NCI-H2171 treated with DMSO at 0.1 percent for 48 hours (cell line): ENCODE measurements around the gene KRT7.
"Not testable (repeated sequence)": the region's sequence is repeated elsewhere in the genome, so short reads cannot be mapped to it uniquely, and the experiment has no call there.

Experiments used
- DNase-seq: peaks from one replicate; lab custom pipeline; 2025; lab: John Stamatoyannopoulos, UW

KRT7 gene

GRCh38 chr12:52229836-52230343, 3.2 kb upstream of the KRT7 start:
- DNase-seq = no peak

GRCh38 chr12:52230364-52231281, 2.4 kb upstream of the KRT7 start:
- DNase-seq = no peak

DNA sequence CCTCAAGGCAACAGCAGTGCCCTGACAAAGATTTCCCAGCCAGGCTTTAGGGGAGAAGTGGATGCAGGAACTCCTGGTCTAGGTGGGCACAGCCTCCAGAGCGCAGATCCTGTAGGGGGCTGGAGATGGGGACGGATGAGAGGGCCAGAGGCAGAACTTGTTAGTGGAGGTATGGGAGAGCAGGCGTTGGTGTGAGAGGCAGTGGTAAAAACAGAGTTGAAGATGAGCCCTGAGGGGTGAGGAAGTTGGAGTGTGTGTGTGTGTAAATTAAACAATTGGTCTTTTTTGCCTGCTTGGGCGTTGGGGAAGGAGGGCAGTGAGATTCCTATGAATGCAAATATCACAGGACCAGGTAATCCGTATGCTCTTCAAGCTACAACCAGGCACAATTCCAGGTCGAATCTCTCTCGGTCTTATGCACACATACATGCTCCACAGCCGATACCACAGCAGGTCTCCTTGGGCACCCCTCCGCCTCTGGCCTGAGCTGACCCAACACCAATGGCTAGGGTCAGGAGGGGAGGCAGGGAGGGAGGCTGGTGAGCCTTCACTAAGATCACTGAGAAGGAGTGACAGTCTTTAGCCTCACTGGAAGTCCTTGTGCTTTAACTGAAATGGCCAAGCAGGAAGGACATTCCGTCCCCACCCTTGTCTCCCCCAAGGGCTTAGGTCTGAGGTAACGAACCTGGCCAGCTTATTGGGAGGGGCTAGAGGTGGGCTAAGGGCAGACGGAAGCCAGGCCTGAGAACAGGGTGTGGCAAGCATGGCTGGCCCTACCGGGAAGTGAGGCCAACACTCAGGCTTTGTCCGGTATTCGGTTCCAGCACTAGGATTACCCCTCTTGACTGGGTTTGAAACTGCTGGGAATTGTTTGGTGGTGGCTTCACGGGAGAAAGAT, 1.5 kb upstream of the KRT7 start:
- DNase-seq = no peak

GRCh38 chr12:52232203-52232673, 805 bp upstream of the KRT7 start:
- no peak for DNase-seq

DNA sequence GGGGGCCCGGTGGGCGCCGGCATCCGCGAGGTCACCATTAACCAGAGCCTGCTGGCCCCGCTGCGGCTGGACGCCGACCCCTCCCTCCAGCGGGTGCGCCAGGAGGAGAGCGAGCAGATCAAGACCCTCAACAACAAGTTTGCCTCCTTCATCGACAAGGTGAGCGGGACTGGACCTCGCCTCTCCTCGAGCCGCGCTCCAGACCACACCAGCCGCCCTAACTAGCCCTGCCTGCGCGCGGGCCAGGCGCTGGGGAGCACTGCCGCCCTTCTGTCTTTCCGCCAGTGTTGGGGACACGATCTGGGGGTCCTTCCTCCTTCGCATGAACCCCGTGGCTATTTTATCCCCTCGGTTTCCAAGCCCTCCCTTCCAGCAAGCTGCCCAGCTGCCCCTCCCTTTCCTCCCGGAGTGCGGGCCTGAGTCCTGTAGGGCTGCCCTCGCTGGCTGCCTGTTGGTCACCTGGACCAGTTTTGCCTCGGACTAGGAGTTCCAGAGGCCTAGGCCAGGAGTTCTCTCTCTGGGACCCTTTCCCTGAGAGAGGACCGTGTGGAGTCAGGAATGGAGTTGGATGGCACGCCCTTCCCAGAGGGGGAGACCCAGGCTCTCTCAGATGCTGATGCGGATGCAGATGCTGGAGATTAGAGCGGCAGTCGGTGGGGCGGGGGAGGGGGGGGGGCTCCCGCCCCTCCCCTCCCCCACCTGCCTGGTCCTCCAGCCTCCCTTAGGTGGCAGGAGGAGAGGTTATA, 592 bp downstream of the KRT7 start:
- no peak for DNase-seq

DNA sequence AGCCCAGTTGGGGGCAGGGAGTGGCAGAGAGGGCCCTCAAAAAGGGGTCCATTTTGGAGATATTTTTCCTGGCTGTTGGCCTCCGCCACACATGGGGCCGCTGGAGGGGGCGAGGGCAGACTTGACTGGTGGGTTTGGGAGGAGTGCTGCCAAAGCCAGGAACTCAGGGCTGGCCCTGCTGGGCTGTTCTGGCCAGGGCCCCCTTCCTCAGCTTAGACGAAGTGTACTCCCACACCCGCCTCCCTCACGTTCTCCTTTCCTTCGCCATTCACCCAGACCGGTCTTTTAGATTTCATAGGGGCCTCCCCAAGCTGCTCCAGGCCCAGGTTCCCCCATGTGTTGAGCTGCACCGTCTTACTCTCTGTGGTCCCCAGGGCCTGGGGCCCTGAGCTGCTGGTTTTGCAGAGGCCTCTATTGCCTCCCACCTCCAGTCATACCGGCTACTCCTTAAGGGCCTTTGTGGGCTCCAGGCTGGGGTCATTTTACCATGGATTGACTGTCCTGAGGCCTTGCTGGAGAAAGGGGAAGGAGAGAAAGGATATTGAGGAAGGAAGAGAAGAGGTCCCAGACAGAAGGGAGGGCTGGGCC, 1.3 kb downstream of the KRT7 start:
- no peak for DNase-seq

GRCh38 chr12:52235001-52235764, 2.1 kb downstream of the KRT7 start:
- no peak for DNase-seq

GRCh38 chr12:52235822-52236361, 2.8 kb downstream of the KRT7 start:
- DNase-seq = no peak

- DNase-seq = no peak
Observed at GRCh38 chr12:52236386-52237050, 3.5 kb downstream of the KRT7 start.

DNA sequence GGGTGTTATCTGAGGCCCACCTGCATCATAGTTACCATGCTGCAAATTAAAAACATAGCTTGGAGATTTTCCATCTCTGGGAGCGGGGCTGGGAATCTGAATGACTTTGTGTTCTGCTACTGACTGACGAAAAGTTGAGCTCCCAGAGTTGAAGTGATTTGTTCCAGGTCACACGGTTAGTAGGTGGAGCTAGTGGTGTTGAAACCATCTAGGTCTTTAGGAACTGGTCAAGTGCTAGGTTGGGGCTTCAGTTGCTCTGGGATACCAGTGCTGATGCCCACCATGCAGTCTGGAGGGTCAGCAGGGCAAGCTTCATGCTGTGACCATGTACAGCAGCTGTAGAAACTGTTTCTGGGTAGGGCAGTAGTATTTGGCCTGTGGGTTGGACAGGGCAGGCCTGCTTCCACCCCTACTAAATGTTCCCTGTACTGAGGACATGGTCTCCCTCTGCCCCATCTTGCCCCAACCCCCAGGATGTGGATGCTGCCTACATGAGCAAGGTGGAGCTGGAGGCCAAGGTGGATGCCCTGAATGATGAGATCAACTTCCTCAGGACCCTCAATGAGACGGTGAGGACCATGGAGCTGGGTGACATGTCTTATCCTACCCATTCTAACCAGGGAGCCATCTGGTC, 5.3 kb downstream of the KRT7 start:
- no peak for DNase-seq

GRCh38 chr12:52238916-52239646, 6.0 kb downstream of the KRT7 start:
- DNase-seq = no peak

GRCh38 chr12:52239767-52240166, 6.7 kb downstream of the KRT7 start:
- DNase-seq = no peak

DNA sequence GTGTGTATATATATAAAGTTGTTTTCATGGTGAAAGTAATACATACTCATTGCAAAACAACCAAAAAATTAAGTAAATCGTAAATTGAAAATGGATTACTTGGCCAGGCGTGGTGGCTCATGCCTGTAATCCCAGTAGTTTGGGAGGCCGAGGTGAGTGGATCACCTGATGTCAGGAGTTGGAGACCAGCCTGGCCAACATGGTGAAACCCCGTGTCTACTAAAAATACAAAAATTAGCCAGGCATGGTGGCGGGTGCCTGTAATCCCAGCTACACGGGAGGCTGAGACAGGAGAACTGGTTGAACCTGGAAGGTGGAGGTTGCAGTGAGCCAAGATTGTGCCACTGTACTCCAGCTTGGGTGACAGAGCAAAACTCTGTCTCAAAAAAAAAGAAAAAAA, 7.2 kb downstream of the KRT7 start:
- DNase-seq = not testable (repeated sequence)

DNA sequence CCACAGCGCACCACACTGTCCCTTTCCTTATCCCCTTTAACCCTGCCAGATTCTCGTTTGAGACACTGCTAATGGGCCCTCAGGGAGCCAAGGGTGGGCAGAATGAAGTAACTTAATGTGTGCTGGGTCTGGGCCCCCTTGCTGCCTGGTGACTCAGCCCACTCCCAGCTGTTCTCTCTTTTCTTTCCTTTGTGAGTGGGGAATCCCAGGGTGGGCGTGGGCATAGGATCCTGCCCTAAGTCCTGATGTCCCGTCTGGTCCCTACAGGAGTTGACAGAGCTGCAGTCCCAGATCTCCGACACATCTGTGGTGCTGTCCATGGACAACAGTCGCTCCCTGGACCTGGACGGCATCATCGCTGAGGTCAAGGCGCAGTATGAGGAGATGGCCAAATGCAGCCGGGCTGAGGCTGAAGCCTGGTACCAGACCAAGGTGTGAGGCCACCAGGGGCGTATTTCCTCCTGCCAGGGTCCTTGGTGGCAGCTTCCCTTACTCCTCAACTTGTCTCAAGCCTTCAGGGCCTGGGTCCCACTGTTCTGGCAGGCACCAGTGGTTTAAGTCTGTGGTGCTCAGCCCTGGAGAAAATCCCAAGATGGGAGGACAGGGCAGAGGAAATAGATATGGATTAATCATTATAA, 8.3 kb downstream of the KRT7 start:
- peak; percentile 45 for DNase-seq

DNA sequence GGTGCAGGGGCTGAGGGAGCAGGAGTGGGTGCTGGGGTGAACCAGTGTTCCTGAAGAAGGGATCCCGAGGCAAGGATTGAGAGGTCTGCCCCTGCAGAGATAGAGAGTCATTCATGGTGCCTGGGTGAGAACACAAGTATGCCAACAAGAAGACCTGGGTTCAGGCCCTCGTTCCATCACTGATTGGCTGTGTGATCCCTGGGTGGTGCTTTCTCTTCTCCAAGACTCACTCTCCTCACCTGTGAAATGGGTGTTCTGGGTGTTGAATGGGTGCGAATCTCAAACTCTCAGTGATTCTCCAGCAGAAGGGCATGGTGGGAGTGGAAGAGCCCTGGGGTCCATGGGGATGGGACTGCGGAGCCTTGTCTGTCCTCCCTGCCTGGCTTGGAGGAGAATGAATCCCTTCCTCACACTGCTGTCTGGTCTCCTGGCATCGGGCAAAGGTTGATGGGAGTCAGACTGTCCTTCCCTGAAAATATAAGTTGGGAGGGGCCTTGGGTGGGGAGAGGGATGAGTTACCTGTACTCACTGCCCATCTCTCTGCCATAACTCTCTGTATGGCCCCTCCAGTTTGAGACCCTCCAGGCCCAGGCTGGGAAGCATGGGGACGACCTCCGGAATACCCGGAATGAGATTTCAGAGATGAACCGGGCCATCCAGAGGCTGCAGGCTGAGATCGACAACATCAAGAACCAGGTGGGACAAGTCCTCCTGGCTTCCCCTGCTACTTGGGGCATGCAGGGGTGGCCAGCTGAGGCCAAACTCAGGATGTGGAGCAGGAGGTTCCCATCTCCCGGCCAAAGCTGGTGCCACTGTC, 9.6 kb downstream of the KRT7 start:
- DNase-seq = no peak

DNA sequence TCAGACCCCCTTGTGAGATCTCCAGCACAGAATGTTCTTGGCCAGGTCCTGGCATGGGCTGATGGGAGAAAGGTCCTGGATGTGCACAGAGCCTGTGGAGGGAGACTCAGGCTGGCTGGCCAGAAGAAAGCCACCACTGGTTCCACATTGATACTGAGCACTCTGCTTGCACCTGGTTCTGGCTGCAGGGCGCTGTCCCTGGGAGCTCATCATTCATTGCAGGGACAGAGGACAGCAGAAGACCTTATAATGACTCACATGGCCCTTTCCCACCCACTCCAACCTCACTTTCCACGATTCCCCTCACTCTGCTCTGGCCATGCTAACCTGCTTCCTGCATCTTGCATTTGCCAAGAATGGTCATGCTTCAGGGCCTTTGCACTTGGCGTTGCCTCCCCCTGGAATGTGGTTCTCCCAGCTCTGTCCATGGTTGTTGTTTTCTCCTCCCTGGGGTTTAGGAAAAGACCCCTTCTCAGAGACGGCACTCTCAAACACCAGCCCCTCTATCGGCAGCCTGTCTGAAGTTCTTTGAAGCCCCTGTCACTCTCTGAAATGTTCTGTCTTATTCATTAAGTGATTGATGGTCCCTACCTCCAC, 10.3 kb downstream of the KRT7 start:
- DNase-seq = no peak
